ENCODE measurements around the gene TMEM63C. TPM values are rescaled to one million over a fixed set of nuclear protein-coding genes. Genes with fewer than 3 reads are reported as not detected.

TMEM63C gene
- total RNA-seq, 1 donor from 2014 or later = 1.1 TPM

GRCh38 chr14:77145975-77146740, 35.4 kb upstream of the TMEM63C start:
- no peak overlapping the region for H3K4me3 ChIP-seq (ENCODE audit: low read depth, low read length)
- H3K36me3 ChIP-seq (ENCODE audit: control insufficient read depth, insufficient read depth, low read length) = no peaks in the 10 kb centered on the region
- peaks cover 49% of the 10 kb centered on the region for H3K27me3 ChIP-seq (ENCODE audit: control insufficient read depth, insufficient read depth, low read length)
- DNase-seq (ENCODE audit: low read depth) = no peak
- no peak for TF ChIP-seq CTCF (IDR thresholded peaks at IDR 0.05; ENCODE audit: insufficient read depth, low read length, poor library complexity, severe bottlenecking)

GRCh38 chr14:77148510-77149231, 32.9 kb upstream of the TMEM63C start:
- TF ChIP-seq CTCF (IDR thresholded peaks at IDR 0.05; ENCODE audit: insufficient read depth, low read length, poor library complexity, severe bottlenecking) = no peak
- H3K27me3 ChIP-seq (ENCODE audit: control insufficient read depth, insufficient read depth, low read length) = peaks cover 34% of the 10 kb centered on the region
- H3K36me3 ChIP-seq (ENCODE audit: control insufficient read depth, insufficient read depth, low read length) = no peaks in the 10 kb centered on the region
- no peak overlapping the region for H3K4me3 ChIP-seq (ENCODE audit: low read depth, low read length)
- DNase-seq (ENCODE audit: low read depth) = no peak

- no peak for DNase-seq (ENCODE audit: low read depth)
- no peaks in the 10 kb centered on the region for H3K36me3 ChIP-seq (ENCODE audit: control insufficient read depth, insufficient read depth, low read length)
- H3K4me3 ChIP-seq (ENCODE audit: low read depth, low read length) = no peak overlapping the region
- peaks cover 36% of the 10 kb centered on the region for H3K27me3 ChIP-seq (ENCODE audit: control insufficient read depth, insufficient read depth, low read length)
- peak; percentile 75 for TF ChIP-seq CTCF (IDR thresholded peaks at IDR 0.05; ENCODE audit: insufficient read depth, low read length, poor library complexity, severe bottlenecking)
Measured at GRCh38 chr14:77151245-77151644, 30.4 kb upstream of the TMEM63C start.

GRCh38 chr14:77151918-77152588, 29.5 kb upstream of the TMEM63C start:
- Histone ChIP-seq H3K4me3 (ENCODE audit: low read depth, low read length) (no peak overlapping the region), H3K36me3 (ENCODE audit: control insufficient read depth, insufficient read depth, low read length) (no peaks in the 10 kb centered on the region), H3K27me3 (ENCODE audit: control insufficient read depth, insufficient read depth, low read length) (peaks cover 28% of the 10 kb centered on the region)
- no peak for DNase-seq (ENCODE audit: low read depth)
- TF ChIP-seq CTCF (IDR thresholded peaks at IDR 0.05; ENCODE audit: insufficient read depth, low read length, poor library complexity, severe bottlenecking) = no peak

GRCh38 chr14:77153802-77154201, 27.8 kb upstream of the TMEM63C start:
- TF ChIP-seq CTCF (IDR thresholded peaks at IDR 0.05; ENCODE audit: insufficient read depth, low read length, poor library complexity, severe bottlenecking) = no peak
- Histone ChIP-seq H3K27me3 (ENCODE audit: control insufficient read depth, insufficient read depth, low read length) (peaks cover 31% of the 10 kb centered on the region), H3K36me3 (ENCODE audit: control insufficient read depth, insufficient read depth, low read length) (no peaks in the 10 kb centered on the region), H3K4me3 (ENCODE audit: low read depth, low read length) (no peak overlapping the region)
- no peak for DNase-seq (ENCODE audit: low read depth)
